A673 (cell line): Measurements from ENCODE around the gene JARID2. TPM values are rescaled to one million over a fixed set of nuclear protein-coding genes. Genes with fewer than 3 reads are reported as not detected.

ENCODE experiments used
- BruUV-seq: library from RNA; stranded (reverse); fragments of 400-500 nt; replicated peaks from 2 replicates; lab custom pipeline; 2021; lab: Mats Ljungman, UMichigan
- CTCF ChIA-PET: fragments of 300-600 bp; sonication (Branson Sonifier 250); formaldehyde crosslinking; loops from one replicate; lab custom pipeline; 2022; ENCODE audit warnings: antibody characterized with exemption; lab: Charles Lee
- POLR2A ChIA-PET: fragments of 300-600 bp; sonication (Branson Sonifier 250); formaldehyde crosslinking; loops from one replicate; lab custom pipeline; 2022; ENCODE audit warnings: antibody characterized with exemption; ENCODE audit not compliant: low non-redundant PET; lab: Charles Lee
- DNase-seq: peaks from one replicate; pipeline ENCODE4 v3.0.0-alpha.2; 2015; ENCODE audit warnings: low spot score
- H3K27ac ChIP-seq: fragments of 200-600 bp; sonication (generic); 2 replicates; pipeline ENCODE4 v1.5.1; 2016; ENCODE audit warnings: mixed run types, low read depth, mild to moderate bottlenecking, mixed read lengths, antibody characterized with exemption, low read length; ENCODE audit not compliant: poor library complexity, severe bottlenecking
- H3K27me3 ChIP-seq: fragments of 200-600 bp; sonication (generic); replicated peaks from 2 replicates; pipeline ENCODE4 v1.6.1; 2017; ENCODE audit warnings: mixed run types, low read depth, mild to moderate bottlenecking, mixed read lengths, antibody characterized with exemption, low read length; ENCODE audit not compliant: insufficient read depth, poor library complexity
- H3K36me3 ChIP-seq: fragments of 200-600 bp; sonication (generic); 2 replicates; pipeline ENCODE4 v1.6.1; 2016; ENCODE audit warnings: mixed run types, mild to moderate bottlenecking, mixed read lengths, antibody characterized with exemption, low read length; ENCODE audit not compliant: insufficient read depth, poor library complexity, severe bottlenecking
- H3K4me1 ChIP-seq: fragments of 200-600 bp; sonication (generic); 2 replicates; pipeline ENCODE4 v1.6.1; 2017; ENCODE audit warnings: mixed run types, mild to moderate bottlenecking, mixed read lengths, antibody characterized with exemption, low read length; ENCODE audit not compliant: insufficient read depth, poor library complexity, severe bottlenecking
- H3K4me3 ChIP-seq: fragments of 200-600 bp; sonication (generic); 2 replicates; pipeline ENCODE4 v1.5.1; 2016; ENCODE audit warnings: low read depth, mixed run types, mild to moderate bottlenecking, mixed read lengths, low read length; ENCODE audit not compliant: poor library complexity, severe bottlenecking
- H3K9me3 ChIP-seq: fragments of 200-600 bp; sonication (generic); 2 replicates; pipeline ENCODE4 v1.6.1; 2016; ENCODE audit warnings: mixed run types, low read depth, mild to moderate bottlenecking, mixed read lengths, antibody characterized with exemption, low read length; ENCODE audit not compliant: poor library complexity, severe bottlenecking
- CTCF ChIP-seq: fragments of 300-800, 200-600 bp; sonication (generic); conservative IDR thresholded peaks from 2 replicates; pipeline ENCODE4 v1.5.1; 2017; ENCODE audit warnings: low read depth, mild to moderate bottlenecking, antibody characterized with exemption, low read length, moderate library complexity, mixed read lengths
- EZH2 ChIP-seq: fragments of 200-600 bp; sonication (generic); IDR thresholded peaks from 2 replicates; pipeline ENCODE4 v1.6.1; 2017; ENCODE audit warnings: borderline replicate concordance, low read depth, mild to moderate bottlenecking, mixed read lengths, antibody characterized with exemption, low read length; ENCODE audit not compliant: poor library complexity, severe bottlenecking
- intact Hi-C: fragments of 100-400 bp; cut with micrococcal nuclease; formaldehyde crosslinking; loops from one replicate; pipeline ENCODE4 v1.10.0; 2022; ENCODE audit not compliant: unreplicated experiment
- total RNA-seq: library from RNA; stranded (reverse); gene quantifications from 2 replicates; pipeline ENCODE4 v1.2.3, GENCODE V29; 2021

The JARID2 gene
- total RNA-seq, 1 experiment from 2014 or later: 29.4 TPM

- Histone ChIP-seq H3K27me3 (no peaks in the 10 kb centered on the region), H3K27ac (no peak overlapping the region), H3K36me3 (no peaks in the 10 kb centered on the region), H3K9me3 (no peaks in the 10 kb centered on the region), H3K4me3 (no peak overlapping the region), H3K4me1 (peaks cover 50% of the 10 kb centered on the region)
- no peak for TF ChIP-seq CTCF
- no peak for TF ChIP-seq EZH2
- ChIA-PET POLR2A (no interaction called here), CTCF (no interaction called here)
- intact Hi-C loops: no loop called here
- DNase-seq: no peak
- no TSS peak for BruUV-seq
Observed at GRCh38 chr6:15352220-15352619, 106.4 kb downstream of the JARID2 start.

DNA sequence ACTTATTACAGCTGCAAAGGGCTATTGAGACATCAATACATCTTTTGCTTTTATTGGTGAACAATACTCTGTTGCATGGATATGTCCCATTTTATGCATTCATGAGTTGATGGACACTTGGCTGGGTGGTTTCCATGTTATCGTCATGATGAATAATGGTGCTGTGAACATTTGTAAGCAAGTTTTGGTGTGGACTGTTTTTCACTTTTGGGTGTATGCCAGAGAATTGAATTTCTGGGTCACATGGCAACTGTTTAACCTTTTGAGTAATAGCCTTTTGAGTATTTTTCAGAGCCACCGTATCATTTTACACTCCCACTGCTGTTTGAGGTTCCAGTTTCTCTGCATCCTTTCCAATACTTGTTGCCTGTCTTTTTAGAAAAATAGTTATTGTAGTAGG, 107.0 kb downstream of the JARID2 start:
- intact Hi-C loops: no loop called here
- peaks cover 55% of the 10 kb centered on the region for H3K4me1 ChIP-seq
- H3K36me3 ChIP-seq: no peaks in the 10 kb centered on the region
- BruUV-seq: no TSS peak
- no peak for TF ChIP-seq EZH2
- no peak for TF ChIP-seq CTCF
- no peaks in the 10 kb centered on the region for H3K27me3 ChIP-seq
- no peak for DNase-seq
- ChIA-PET CTCF (no interaction called here), POLR2A (no interaction called here)
- H3K9me3 ChIP-seq: no peaks in the 10 kb centered on the region
- H3K4me3 ChIP-seq: no peak overlapping the region
- no peak overlapping the region for H3K27ac ChIP-seq

GRCh38 chr6:15355683-15356099, 109.8 kb downstream of the JARID2 start:
- no peaks in the 10 kb centered on the region for H3K27me3 ChIP-seq
- no peaks in the 10 kb centered on the region for H3K9me3 ChIP-seq
- no peak overlapping the region for H3K27ac ChIP-seq
- intact Hi-C loops: no loop called here
- H3K4me3 ChIP-seq: no peak overlapping the region
- H3K36me3 ChIP-seq: no peaks in the 10 kb centered on the region
- DNase-seq: peak; percentile 36
- no TSS peak for BruUV-seq
- POLR2A ChIA-PET: no interaction called here
- CTCF ChIA-PET: no interaction called here
- peaks cover 55% of the 10 kb centered on the region for H3K4me1 ChIP-seq
- TF ChIP-seq EZH2: no peak
- TF ChIP-seq CTCF: no peak
